Measurements from ENCODE around the gene DDHD1.

GRCh38 chr14:53103636-53104340 lies 49.3 kb downstream of the DDHD1 start:
- TF ChIP-seq CTCF (IDR thresholded peaks at IDR 0.05) (no peak), POLR2A (IDR thresholded peaks at IDR 0.05) (no peak)

All from right lobe of liver (tissue), 4 donors.